HPDE6-E6E7 (cell line): Measurements from ENCODE around the gene TAS2R41.
"Not testable (repeated sequence)": the region's sequence is repeated elsewhere in the genome, so short reads cannot be mapped to it uniquely, and the experiment has no call there.

Source experiments
- DNase-seq: peaks from one replicate; pipeline ENCODE4 v3.0.0; 2011; ENCODE audit warnings: missing footprints; ENCODE audit errors: extremely low spot score

The TAS2R41 gene

DNA sequence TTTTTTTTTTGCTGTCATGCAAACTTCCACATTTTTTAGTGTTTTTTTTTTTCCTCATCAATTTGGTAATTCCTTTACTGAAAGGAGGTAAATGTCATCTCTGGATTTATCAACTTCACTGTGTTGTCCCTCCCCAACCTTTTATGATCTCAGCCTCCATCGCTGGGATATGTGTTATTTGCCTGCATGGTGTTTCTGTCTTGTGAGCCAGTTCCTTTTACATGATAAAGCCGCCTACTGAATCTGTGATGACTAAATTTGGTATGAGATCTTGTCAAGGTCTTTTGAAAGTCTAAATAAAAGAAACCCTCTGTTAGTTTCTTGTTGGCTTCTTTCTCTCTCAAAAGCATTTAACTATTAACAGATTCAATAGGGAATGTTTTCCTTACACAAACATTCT lies 39.3 kb downstream of the TAS2R41 start:
- no peak for DNase-seq

GRCh38 chr7:143518521-143518920 lies 40.8 kb downstream of the TAS2R41 start:
- no peak for DNase-seq

- DNase-seq, result no peak
Measured at GRCh38 chr7:143518941-143519340, 41.3 kb downstream of the TAS2R41 start.

DNA sequence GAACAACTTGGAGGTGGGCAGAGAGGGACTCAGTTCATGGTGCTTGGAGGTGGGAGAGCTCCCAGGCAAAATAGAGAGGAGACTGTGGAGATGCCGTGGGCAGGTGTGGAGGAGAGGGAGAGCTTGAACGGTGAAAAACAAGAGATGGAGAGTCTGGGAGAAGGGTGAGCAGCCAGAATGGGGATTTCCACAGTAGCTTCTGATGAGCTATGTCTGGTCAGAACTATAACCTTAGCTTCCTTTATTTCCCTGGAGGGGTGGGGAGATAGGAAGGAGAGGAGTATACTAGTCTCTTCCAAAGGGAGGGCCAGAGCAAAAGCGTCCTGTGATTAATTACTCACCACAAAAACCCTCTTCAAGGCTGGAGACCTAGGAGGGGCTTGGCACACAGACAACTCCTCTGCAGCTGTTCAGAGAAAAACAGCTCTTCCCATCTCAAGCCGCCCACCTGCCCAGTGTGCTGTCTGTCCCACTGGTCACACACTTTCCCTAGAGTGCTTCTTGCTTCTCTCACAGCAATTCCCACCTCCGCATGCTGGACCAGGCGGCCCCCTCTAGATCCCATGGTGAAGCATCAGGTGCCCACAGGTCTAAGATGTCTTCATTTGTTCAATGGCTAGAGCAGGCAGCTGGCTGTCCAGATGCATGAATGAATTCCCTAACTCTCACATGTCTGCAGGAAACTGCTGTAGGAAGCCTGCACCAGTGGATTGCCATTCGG lies 41.9 kb downstream of the TAS2R41 start:
- no peak for DNase-seq

GRCh38 chr7:143522309-143522916 lies 44.7 kb downstream of the TAS2R41 start:
- DNase-seq, result not testable (repeated sequence)
